HepG2 (cell line): ENCODE data around the gene SEMA3C.

Source experiments
- ARID3A ChIP-seq: IDR thresholded peaks from 2 replicates; pipeline ENCODE4 v1.6.1; 2012; ENCODE audit warnings: low read depth, low read length, improper control_type of control experiment
- ATF4 ChIP-seq, 2 experiments: fragments of 450-650 bp in 1 of 2; sonication (generic) in 1 of 2; formaldehyde crosslinking; IDR thresholded peaks; 2 replicates each; pipeline versions ENCODE4 v1.5.0 to v1.8.0; 2020 to 2022; ENCODE audit warnings: mild to moderate bottlenecking in 1 of 2, missing genetic modification reagents in 1 of 2
- JUND ChIP-seq: sonication (generic); formaldehyde crosslinking; IDR thresholded peaks from 2 replicates; pipeline ENCODE4 v1.8.0; 2022; ENCODE audit warnings: mild to moderate bottlenecking, missing genetic modification reagents
- LRRFIP1 ChIP-seq: sonication (generic); formaldehyde crosslinking; conservative IDR thresholded peaks from 2 replicates; pipeline ENCODE4 v1.4.0; 2020; ENCODE audit warnings: missing genetic modification reagents
- NFYB ChIP-seq: sonication (generic); formaldehyde crosslinking; IDR thresholded peaks from 2 replicates; pipeline ENCODE4 v1.4.0; 2020; ENCODE audit warnings: missing genetic modification reagents
- TBP ChIP-seq: sonication (generic); formaldehyde crosslinking; IDR thresholded peaks from 2 replicates; pipeline ENCODE4 v1.5.0; 2020; ENCODE audit warnings: missing genetic modification reagents
- ZNF282 ChIP-seq: fragments of 450-650 bp; IDR thresholded peaks from 2 replicates; pipeline ENCODE4 v1.6.1; 2018; ENCODE audit not compliant: partially characterized antibody
- ZNF350 ChIP-seq: sonication (generic); formaldehyde crosslinking; IDR thresholded peaks from 2 replicates; pipeline ENCODE4 v1.4.0; 2020; ENCODE audit warnings: mild to moderate bottlenecking, low read depth, missing genetic modification reagents, borderline replicate concordance
- ZNF629 ChIP-seq: sonication (generic); formaldehyde crosslinking; conservative IDR thresholded peaks from 2 replicates; pipeline ENCODE4 v1.5.0; 2020; ENCODE audit warnings: missing genetic modification reagents
- ZNF660 ChIP-seq: sonication (generic); formaldehyde crosslinking; IDR thresholded peaks from 2 replicates; pipeline ENCODE4 v1.5.1; 2020; ENCODE audit warnings: mild to moderate bottlenecking, low read depth, missing genetic modification reagents, borderline replicate concordance
- ZSCAN30 ChIP-seq: sonication (generic); formaldehyde crosslinking; IDR thresholded peaks from 2 replicates; pipeline ENCODE4 v1.5.0; 2020; ENCODE audit warnings: mild to moderate bottlenecking, missing genetic modification reagents

GRCh38 chr7:80722616-80723195 lies 196.1 kb downstream of the SEMA3C start:
- TF ChIP-seq ZNF282 (no peak), ZSCAN30 (CRISPR knock-in tag) (no peak), ZNF350 (no peak), TBP (no peak), LRRFIP1 (CRISPR knock-in tag) (no peak), NFYB (CRISPR knock-in tag) (no peak), ZNF629 (no peak), ARID3A (no peak), ATF4 (CRISPR knock-in tag; IDR thresholded peaks at IDR 0.05) (no peak), ZNF660 (CRISPR knock-in tag) (no peak), JUND (no peak)
